NCI-H1417 (cell line): ENCODE data around the gene KANTR.

ENCODE experiments used
- DNase-seq, 3 experiments: peaks; one replicate each; lab custom pipeline; 2025; lab: John Stamatoyannopoulos, UW

Gene KANTR

DNA sequence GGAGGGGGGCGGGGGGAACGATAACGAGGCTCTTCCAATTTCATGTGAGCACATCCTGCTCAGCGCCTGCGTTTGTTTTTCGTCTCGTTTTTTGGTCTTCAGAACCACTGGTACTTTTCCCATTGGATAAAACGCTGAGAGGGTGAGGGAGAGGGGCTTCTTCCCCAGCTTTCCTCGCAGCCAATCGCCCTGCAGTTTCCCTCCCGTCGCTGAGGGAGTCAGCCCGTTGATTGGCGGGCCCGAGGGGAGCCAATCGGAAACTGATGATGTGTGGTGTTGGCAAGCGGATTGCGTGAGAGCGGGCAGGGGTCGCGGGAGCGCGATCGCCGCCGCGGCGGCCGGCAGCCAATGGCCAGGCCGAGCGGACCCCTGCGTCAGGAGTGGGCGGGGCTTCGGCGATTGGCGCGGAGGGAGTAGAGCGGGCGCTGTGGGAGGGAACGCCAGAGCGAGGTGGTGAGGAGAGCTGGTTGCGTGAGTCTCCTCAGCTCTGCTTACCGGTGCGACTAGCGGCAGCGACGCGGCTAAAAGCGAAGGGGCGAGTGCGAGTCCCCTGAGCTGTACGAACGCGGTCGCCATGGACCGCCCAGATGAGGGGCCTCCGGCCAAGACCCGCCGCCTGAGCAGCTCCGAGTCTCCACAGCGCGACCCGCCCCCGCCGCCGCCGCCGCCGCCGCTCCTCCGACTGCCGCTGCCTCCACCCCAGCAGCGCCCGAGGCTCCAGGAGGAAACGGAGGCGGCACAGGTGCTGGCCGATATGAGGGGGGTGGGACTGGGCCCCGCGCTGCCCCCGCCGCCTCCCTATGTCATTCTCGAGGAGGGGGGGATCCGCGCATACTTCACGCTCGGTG lies 11.8 kb upstream of the KANTR start, which contains the start of gene TSPYL2:
TSPYL2 (plus strand) TSS at position 443 of the 848 bp plus-strand sequence; CDS start at position 575, 132 bp downstream.
- DNase-seq, result peak; percentile 76 to 98 (median 94)

GRCh38 chrX:53082773-53083616 lies 10.9 kb upstream of the KANTR start:
- no peak for DNase-seq

DNA sequence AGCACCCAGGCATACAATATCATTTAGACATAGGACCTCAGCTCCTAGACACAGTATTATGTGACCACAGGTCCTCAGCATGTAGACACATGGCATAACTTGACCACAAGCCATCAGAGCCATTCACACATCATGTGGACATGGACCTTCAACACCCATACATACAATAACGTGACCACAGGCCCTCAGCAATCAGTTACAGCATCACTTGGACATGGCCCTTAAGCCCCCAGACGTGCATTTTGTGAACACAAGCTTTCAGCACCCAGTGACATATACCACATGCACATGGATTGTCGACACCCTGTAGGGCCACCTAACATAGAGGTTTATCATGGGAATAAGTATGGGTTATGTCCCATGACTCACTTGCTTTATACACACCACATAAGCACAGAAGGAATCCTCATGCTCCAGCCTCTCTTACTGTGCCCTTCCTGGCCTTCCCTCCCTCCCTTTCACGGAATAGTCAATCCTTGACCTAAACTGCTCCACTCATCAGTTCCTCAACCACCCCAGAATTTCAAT lies 9.8 kb upstream of the KANTR start:
- no peak for DNase-seq

DNA sequence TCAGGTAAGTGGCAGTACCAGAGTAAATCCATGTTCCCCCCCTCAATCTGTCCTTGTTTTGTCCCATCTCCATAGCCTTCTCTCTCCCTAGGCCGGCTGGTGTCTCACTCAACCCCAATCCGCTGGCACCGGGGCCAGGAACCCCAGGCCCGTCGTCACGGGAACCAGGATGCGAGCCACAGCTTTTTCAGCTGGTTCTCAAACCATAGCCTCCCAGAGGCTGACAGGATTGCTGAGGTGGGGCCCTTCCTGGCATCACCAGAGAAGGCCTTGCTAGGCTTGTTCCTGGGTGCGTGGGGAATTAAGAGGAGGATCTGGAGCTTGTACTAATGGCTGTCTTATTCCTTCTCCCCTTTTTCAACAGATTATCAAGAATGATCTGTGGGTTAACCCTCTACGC lies 9.1 kb upstream of the KANTR start:
- DNase-seq, result no peak

- no peak for DNase-seq
Measured at GRCh38 chrX:53085661-53086229, 8.2 kb upstream of the KANTR start.

- DNase-seq, result no peak
Measured at GRCh38 chrX:53086464-53086863, 7.5 kb upstream of the KANTR start.

DNA sequence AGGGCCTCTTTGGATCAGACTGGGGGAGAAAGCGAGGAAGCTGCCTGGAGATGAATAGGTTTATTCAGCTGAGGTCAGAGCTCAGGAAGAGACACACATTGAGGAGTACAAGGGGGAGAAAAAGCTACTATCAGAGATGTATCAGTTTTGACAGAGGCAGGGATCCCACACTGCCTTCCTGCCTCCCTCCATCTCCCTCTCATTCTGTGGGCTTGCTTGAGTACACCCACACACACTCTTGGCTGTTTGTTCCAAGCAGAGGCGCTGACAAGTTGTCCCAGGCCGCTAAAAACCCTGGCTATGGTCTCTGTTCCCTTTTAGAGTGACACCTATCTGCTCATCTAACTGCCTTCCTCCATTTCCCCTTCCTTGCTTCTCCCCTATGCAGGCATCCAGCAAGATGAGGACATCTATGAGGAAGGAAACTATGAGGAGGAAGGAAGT lies 6.5 kb upstream of the KANTR start:
- DNase-seq, result no peak

DNA sequence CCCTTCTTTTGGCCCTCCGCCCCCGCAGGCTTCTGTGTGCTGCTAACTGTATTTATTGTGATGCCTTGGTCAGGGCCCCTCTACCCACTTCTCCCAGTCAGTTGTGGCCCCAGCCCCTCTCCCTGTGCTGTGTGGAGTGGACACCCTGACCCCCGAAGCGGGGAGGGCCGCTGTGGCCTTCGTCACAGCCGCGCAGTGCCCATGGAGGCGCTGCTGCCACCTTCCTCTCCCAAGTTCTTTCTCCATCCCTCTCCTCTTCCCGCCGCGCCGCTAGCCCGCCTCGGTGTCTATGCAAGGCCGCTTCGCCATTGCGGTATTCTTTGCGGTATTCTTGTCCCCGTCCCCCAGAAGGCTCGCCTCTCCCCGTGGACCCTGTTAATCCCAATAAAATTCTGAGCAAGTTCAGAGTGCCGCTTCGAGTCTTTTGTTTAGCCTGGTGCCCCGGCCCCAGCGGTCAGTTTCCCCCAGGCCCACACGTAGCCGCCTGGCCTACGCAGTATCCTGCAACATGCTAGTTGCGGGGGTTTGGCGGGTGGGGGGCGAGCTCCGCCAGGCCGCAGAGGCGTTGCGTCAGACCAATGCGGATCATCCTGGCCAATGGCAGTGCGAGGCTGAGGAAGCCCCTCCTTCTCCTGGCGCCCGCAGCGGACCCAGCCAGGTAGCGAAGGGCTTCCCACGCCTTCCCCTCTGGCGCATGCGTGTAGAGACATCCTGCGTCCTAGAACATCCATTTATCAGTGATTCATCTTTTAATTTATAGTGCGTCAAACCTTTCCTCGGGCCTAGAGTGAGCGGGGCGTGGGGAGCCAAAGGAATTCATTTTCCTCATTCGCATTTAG lies 5.6 kb upstream of the KANTR start:
- peak; percentile 53 to 87 (median 71) for DNase-seq

GRCh38 chrX:53089224-53089842 lies 4.6 kb upstream of the KANTR start:
- peak; percentile 36 to 75 (median 44) for DNase-seq

GRCh38 chrX:53089925-53090324 lies 4.0 kb upstream of the KANTR start:
- DNase-seq, result peak in 1 of 3 experiments; percentile 16

DNA sequence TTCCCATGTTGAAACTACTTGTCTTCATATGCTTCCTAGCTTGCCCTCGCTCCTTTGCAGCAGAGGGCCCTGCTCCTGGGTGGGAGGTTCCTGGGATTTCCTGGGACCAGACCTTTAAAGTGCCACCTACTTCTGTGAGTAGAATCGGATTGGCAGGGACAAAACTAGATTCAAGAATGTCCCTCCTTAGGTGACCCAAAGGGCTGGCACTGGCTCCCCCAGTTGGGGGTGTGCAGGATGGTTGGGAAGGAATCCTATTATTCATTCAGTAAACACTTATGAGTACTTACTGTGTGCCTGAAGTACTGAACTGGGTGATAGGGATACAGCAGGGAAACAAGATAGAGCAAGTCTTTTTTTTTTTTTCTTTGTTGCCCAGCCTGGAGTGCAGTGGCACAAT lies 2.6 kb upstream of the KANTR start:
- no peak for DNase-seq

DNA sequence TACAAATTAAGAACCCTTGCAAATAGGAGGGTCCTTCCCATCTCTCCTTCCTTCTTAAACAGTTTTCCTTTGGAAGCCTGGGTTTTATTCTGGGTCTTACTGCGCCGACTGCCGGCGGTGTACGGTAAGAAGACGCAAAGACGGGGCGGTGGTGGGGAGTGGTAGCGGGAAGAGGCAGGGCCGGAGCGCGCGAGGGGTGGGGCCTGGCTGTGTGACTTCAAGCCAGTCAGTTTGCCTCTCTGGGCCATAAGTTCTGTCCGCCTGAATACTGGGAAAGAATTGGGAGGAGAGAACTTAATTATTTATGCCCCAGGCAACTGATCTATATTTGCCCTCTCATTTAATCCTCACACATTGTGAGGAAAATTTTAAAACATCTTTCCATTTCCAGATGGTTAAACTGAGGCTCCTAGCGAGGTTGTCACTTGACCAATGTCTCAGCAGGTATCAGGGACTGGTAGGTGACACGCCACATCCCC lies 726 bp upstream of the KANTR start:
- peak; percentile 28 to 88 (median 79) for DNase-seq

DNA sequence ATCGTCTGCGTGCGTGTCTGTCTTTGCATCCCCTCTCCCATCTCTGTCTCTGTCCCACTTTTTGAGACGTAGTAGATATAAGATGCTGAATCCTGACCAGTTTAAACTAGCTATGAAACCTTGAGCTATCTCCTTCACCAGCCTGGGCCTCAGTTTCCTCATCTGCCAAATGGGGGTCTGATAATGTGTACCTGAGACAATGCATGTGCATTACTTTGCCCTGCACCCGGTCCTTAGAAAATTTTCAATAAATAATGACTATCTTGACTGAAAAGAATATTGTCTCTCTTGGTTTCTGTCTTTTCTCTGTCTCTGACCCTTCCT lies 602 bp downstream of the KANTR start:
- no peak for DNase-seq

DNA sequence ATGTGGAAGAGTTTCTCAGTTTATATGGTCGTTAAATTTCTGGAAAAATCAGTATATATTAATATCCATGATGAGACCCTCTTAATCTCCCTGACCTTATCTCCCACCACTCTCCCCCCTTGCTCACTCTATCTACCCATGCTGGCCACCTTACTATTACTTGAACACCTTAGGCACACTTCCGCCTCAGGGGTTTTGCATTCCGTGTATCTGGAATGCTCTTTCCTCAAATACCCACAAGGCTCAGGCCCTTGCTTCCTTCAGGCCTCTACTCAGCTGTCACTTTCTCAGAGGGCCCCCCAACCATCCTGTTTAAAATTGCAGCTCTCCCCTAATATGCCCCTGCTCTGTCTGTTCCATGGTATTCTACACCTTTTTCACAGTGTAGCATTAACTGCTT lies 1.9 kb downstream of the KANTR start:
- no peak for DNase-seq

DNA sequence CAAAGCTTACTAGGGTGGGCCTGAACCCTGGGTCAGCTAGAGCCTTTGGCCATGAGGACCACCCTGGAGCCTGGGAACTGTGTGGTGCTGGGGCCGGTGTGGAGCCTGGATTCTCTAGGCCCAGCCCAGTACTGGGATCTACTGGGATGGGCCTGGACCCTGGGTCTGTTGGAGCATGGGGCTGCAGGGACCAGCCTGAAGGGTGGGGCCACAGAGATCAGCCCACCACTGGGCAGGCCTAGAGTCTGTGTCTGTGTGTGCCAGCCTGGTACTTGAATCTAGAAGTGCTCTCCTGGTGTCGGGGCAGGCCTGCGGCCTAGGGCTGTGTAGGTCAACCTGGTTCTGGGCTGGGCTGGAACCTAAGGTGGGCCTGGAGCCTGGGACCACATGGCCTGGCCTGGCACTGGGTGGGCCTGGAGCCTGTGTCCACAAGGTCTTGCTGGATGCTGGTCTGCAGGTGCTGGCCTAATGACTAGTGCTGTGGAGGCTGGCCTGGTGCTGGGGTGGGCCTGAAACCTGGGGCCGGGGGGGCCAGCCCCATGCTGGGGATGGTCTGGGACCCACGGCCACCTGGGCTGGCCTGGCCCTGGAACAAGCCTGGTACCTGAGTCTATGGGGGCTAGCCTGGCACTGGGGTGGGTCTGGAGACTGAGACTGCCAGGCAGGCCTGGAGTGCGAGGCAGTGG lies 21.1 kb downstream of the KANTR start:
- no peak for DNase-seq

- DNase-seq, result no peak
Measured at GRCh38 chrX:53115550-53115874, 21.6 kb downstream of the KANTR start.

DNA sequence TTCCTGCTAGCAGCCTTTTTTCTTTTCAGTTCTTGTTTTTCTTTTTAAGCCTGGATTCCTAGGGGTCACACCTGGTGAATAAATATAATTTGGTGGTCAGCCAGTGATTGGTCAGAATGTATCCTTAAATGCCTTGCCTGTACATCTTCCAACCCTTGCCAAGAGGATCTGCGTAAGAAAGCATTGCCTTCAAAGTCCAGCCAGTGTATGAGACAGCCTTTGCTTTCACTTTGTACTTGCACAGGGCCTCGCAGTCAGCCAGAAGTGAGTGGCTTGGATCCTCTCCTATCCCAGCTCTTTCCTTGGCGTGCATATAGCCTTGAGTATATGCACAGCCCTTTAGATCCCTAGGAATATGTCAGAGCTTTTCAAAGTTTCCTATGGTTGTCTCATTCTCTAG lies 22.2 kb downstream of the KANTR start:
- no peak for DNase-seq

- no peak for DNase-seq
Measured at GRCh38 chrX:53122013-53122412, 28.1 kb downstream of the KANTR start.

DNA sequence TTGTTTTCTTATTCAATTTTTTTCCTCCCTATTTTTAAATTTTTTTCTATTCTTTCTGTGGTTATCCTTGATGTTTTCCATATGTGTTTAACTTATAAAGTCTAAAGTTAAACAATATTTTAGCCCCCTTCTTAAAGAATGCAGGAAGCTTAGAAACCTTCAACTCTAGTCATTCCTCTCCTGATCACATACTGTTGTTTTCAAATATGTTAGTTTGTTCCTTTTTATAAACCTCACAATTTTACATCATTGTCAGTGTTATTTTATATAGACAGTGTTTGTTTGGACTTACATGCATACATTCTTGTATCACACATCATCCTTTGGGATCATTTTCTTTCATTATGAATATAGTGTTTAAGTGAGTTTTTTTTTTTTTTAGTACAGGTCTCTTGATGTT lies 31.6 kb downstream of the KANTR start:
- DNase-seq, result no peak

GRCh38 chrX:53126377-53126776 lies 32.4 kb downstream of the KANTR start:
- DNase-seq, result no peak
